ENCODE data around the gene HNRNPUL1. TPM values are rescaled to one million over a fixed set of nuclear protein-coding genes. Genes with fewer than 3 reads are reported as not detected.

The HNRNPUL1 gene
- total and polyA plus RNA-seq, 9 of the 15 experiments (the other 6 are each of a cell fraction or from before 2014, with no cell fraction given), result 7.3 to 211 (median 85.0) TPM

- TF ChIP-seq MLX (CRISPR knock-in tag; conservative IDR thresholded peaks at IDR 0.05) (no peak), ZBTB34 (CRISPR knock-in tag; IDR thresholded peaks at IDR 0.05) (no peak), RBM39 (optimal IDR thresholded peaks at IDR 0.05; ENCODE audit: low read depth, low read length) (no peak), ELK1 (CRISPR knock-in tag; IDR thresholded peaks at IDR 0.05) (0 out of 2 replicates have a peak, but pooled peaks have one; percentile 35), HMG20B (CRISPR knock-in tag; IDR thresholded peaks at IDR 0.05) (no peak), SMAD4 (CRISPR knock-in tag; conservative IDR thresholded peaks at IDR 0.05) (no peak; the same call in 1 of the 2 replicates), ARID2 (IDR thresholded peaks at IDR 0.05) (no peak), L3MBTL2 (IDR thresholded peaks at IDR 0.05) (no peak), ZNF133 (CRISPR knock-in tag; IDR thresholded peaks at IDR 0.05) (no peak), RBM14 (IDR thresholded peaks at IDR 0.05; ENCODE audit: borderline replicate concordance, insufficient read depth, low read depth, low read length) (peak; percentile 99), CHD1 (IDR thresholded peaks at IDR 0.05; ENCODE audit: low read length) (peak; percentile 94), POLR2B (IDR thresholded peaks at IDR 0.05; ENCODE audit: low read depth, partially characterized antibody) (no peak), FOXM1 (IDR thresholded peaks at IDR 0.05; ENCODE audit: low read depth) (no peak), FOXM1 (CRISPR knock-in tag; IDR thresholded peaks at IDR 0.05; ENCODE audit: low read depth) (no peak; the same call in 1 of the 2 replicates), ATF1 (CRISPR knock-in tag; IDR thresholded peaks at IDR 0.05) (no peak), ATF1 (tag; IDR thresholded peaks at IDR 0.05) (no peak), GATA2 (CRISPR knock-in tag; IDR thresholded peaks at IDR 0.05) (no peak), THAP7 (CRISPR knock-in tag; IDR thresholded peaks at IDR 0.05) (no peak), ZNF282 (CRISPR knock-in tag; IDR thresholded peaks at IDR 0.05) (peak; percentile 94; the same call in 1 of the 2 replicates), FOSL1 (tag; conservative IDR thresholded peaks at IDR 0.05) (0 out of 2 replicates have a peak, but pooled peaks have one; percentile 1), PCBP1 (IDR thresholded peaks at IDR 0.05; ENCODE audit: low read depth, low read length, poor library complexity, severe bottlenecking) (peak; percentile 95), ZBTB5 (IDR thresholded peaks at IDR 0.05) (no peak)
These were observed 616 bp downstream of the HNRNPUL1 start (continued) for GRCh38 chr19:41264581-41265394.

Measured in K562 (cell line).